OCI-LY1 (cell line): ENCODE data around the gene SLC27A5.

Experiments
- H2AFZ ChIP-seq: fragments of 200-600 bp; sonication (generic), shearing (Covaris generic); 2 replicates; pipeline ENCODE4 v1.6.0; 2014; ENCODE audit warnings: antibody characterized with exemption, mild to moderate bottlenecking, low read length
- H3F3A ChIP-seq: fragments of 200-600 bp; sonication (generic), shearing (Covaris generic); 2 replicates; pipeline ENCODE4 v1.6.0; 2014; ENCODE audit warnings: mild to moderate bottlenecking, antibody characterized with exemption, low read length, moderate library complexity; ENCODE audit not compliant: insufficient read depth
- H3K27ac ChIP-seq: fragments of 200-600 bp; sonication (generic); 2 replicates; pipeline ENCODE4 v1.5.1; 2014; ENCODE audit warnings: low read length, mixed run types, mild to moderate bottlenecking, low read depth; ENCODE audit not compliant: poor library complexity, severe bottlenecking
- H3K27me3 ChIP-seq: fragments of 200-600 bp; sonication (generic); 2 replicates; pipeline ENCODE4 v1.6.0; 2014; ENCODE audit warnings: antibody characterized with exemption, mild to moderate bottlenecking, low read length, moderate library complexity; ENCODE audit not compliant: insufficient read depth
- H3K36me3 ChIP-seq: fragments of 200-600 bp; sonication (generic); 2 replicates; pipeline ENCODE4 v1.6.1; 2014; ENCODE audit warnings: mild to moderate bottlenecking, antibody characterized with exemption, low read length, moderate library complexity, mixed read lengths; ENCODE audit not compliant: insufficient read depth
- H3K4me1 ChIP-seq: fragments of 200-600 bp; sonication (generic); 2 replicates; pipeline ENCODE4 v1.5.1; 2014; ENCODE audit warnings: mild to moderate bottlenecking, low read length, moderate library complexity; ENCODE audit not compliant: insufficient read depth, severe bottlenecking
- H3K4me2 ChIP-seq: fragments of 200-600 bp; sonication (generic), shearing (Covaris generic); 2 replicates; pipeline ENCODE4 v1.6.1; 2014; ENCODE audit warnings: low read length
- H3K4me3 ChIP-seq: fragments of 200-600 bp; sonication (generic); 2 replicates; pipeline ENCODE4 v1.5.1; 2014; ENCODE audit warnings: low read length, low read depth, mild to moderate bottlenecking, mixed read lengths; ENCODE audit not compliant: poor library complexity, severe bottlenecking
- H3K79me2 ChIP-seq: fragments of 200-600 bp; shearing (Covaris generic); 2 replicates; pipeline ENCODE4 v1.6.1; 2016; ENCODE audit warnings: mixed run types, low read length, mixed read lengths; ENCODE audit not compliant: insufficient read depth
- H3K9ac ChIP-seq: fragments of 200-600 bp; sonication (generic), shearing (Covaris generic); 2 replicates; pipeline ENCODE4 v1.6.1; 2014; ENCODE audit warnings: mild to moderate bottlenecking, low read length, mixed read lengths
- H3K9me2 ChIP-seq: fragments of 200-600 bp; sonication (generic), shearing (Covaris generic); 2 replicates; pipeline ENCODE4 v1.6.1; 2014; ENCODE audit warnings: low read depth, mild to moderate bottlenecking, low read length, mixed read lengths
- H3K9me3 ChIP-seq: fragments of 200-600 bp; shearing (Covaris generic); 2 replicates; pipeline ENCODE4 v1.6.1; 2014; ENCODE audit warnings: low read length, mixed read lengths
- H4K20me1 ChIP-seq: fragments of 200-600 bp; sonication (generic), shearing (Covaris generic); 2 replicates; pipeline ENCODE4 v1.6.0; 2016; ENCODE audit warnings: mild to moderate bottlenecking, low read length; ENCODE audit not compliant: insufficient read depth
- CTCF ChIP-seq: fragments of 200-600 bp; sonication (generic), shearing (Covaris generic); IDR thresholded peaks from 2 replicates; pipeline ENCODE4 v1.5.1; 2017; ENCODE audit warnings: mild to moderate bottlenecking, antibody characterized with exemption, low read length, moderate library complexity, mixed read lengths
- EZH2 ChIP-seq: fragments of 200-600 bp; sonication (generic), shearing (Covaris generic); IDR thresholded peaks from 2 replicates; pipeline ENCODE4 v1.8.0; 2017; ENCODE audit warnings: borderline replicate concordance, mixed run types, mild to moderate bottlenecking, antibody characterized with exemption, low read length, moderate library complexity, mixed read lengths

Gene SLC27A5

GRCh38 chr19:58519087-58519354 lies 7.2 kb upstream of the SLC27A5 start:
- H3F3A ChIP-seq = no peaks in the 10 kb centered on the region
- no peak for TF ChIP-seq CTCF
- TF ChIP-seq EZH2 = no peak
- peak overlapping the region; percentile 88 for H3K4me2 ChIP-seq
- no peaks in the 10 kb centered on the region for H3K9me2 ChIP-seq
- peak overlapping the region; percentile 74 for H3K4me3 ChIP-seq
- H3K9ac ChIP-seq = peak overlapping the region; percentile 92
- no peaks in the 10 kb centered on the region for H3K27me3 ChIP-seq
- H3K4me1 ChIP-seq = peaks cover 48% of the 10 kb centered on the region
- H2AFZ ChIP-seq = no peak overlapping the region
- H3K27ac ChIP-seq = peak overlapping the region; percentile 87
- H4K20me1 ChIP-seq = no peaks in the 10 kb centered on the region
- H3K79me2 ChIP-seq = peaks cover 5% of the 10 kb centered on the region; the same call in 1 of the 2 replicates
- peaks cover 9% of the 10 kb centered on the region; the same call in 1 of the 2 replicates for H3K36me3 ChIP-seq
- H3K9me3 ChIP-seq = no peaks in the 10 kb centered on the region

DNA sequence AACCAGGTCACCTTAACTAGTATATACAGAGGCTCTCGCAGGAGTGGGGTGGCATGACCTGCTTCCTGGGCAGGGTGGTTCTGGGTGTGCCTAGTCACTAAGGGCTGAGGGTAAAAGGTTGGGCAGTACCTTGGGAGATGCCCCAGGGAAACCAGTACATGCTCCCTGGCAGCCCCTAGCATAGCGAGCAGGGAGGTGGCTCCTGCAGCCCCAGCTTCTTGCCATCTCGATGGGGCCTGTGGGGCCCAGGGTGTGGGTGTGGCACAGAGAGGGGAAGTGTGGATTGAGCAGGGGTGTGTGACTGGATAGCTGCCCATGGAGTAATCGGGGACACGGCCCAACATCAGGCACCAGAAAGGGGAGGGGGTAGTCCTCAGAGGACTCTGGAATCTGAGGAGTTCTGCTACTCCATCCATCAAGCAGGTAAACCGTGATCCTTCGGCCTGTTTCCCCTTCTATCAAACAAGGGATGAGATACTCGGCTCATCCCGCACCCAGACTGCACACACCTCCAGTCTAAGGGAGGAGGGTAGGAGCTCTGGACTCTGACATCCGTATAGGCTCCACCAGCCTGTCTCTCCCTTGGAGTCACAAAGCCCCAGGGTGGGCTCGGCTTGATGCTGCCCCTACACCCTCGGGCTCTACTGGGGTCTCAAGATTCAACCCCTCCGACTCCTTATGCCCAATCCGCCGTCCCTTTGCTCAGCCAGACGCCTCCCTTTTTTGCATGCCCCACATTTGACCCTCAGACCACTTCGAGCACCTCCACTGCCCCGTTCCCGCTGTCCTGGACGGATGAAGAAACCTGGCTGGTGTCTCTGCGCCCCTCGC lies 6.7 kb upstream of the SLC27A5 start:
- Histone ChIP-seq H3K27me3 (no peaks in the 10 kb centered on the region), H4K20me1 (no peaks in the 10 kb centered on the region), H3K9ac (peak overlapping the region; percentile 92), H3K79me2 (peaks cover 5% of the 10 kb centered on the region; the same call in 1 of the 2 replicates), H3K36me3 (peaks cover 9% of the 10 kb centered on the region; the same call in 1 of the 2 replicates), H3K4me1 (peaks cover 52% of the 10 kb centered on the region), H3K27ac (peak overlapping the region; percentile 87), H2AFZ (no peak overlapping the region), H3K4me2 (peak overlapping the region; percentile 88), H3F3A (no peaks in the 10 kb centered on the region), H3K9me2 (no peaks in the 10 kb centered on the region), H3K9me3 (no peaks in the 10 kb centered on the region), H3K4me3 (peak overlapping the region; percentile 74)
- no peak for TF ChIP-seq EZH2
- TF ChIP-seq CTCF = no peak

DNA sequence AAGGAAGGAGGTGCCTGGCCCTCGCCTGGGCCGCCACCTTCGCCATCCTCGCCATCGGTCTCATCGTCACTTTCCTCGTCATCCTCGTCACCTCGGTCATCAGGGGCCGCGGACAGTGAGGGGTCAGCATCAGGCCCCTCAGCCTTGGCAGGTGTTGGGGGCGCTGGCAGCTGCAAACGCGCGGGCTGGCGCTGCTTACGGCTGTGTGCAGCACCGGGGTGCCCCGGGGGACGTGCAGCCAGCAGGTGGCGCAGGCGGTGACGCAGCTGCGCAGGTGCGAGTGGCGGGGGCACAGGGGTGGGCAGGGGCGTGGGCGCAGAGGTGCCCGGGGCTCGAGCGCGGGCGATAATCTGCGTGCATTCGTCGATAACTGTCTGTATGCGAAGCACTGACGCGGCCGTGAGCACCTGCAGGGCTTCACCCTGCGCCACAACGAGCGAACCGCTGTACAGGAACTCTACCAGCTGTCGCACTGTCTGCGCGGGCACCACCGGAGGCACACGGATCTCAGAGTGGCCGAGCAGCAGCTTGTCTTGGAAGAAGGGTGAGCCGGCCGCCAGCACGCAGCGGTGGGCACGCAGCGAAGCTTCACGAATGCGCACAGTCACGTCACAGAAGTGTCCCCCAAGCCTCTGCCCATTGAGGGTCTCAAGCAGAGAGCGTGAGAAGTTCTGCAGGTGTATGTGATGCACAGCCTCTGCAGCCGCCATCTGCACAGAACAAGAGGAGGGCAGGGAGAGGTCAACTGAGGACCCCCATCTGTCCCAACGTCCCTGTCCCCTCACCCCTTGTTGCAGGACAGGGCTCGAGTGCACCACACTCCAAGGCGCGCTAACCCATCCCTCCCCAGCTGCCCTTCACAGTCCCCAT lies 5.4 kb upstream of the SLC27A5 start:
- H3K9me2 ChIP-seq = no peaks in the 10 kb centered on the region
- H3K36me3 ChIP-seq = peaks cover 9% of the 10 kb centered on the region; the same call in 1 of the 2 replicates
- H3K27ac ChIP-seq = no peak overlapping the region
- no peak overlapping the region for H3K9ac ChIP-seq
- no peak overlapping the region for H3K4me3 ChIP-seq
- H3K4me1 ChIP-seq = peaks cover 56% of the 10 kb centered on the region
- TF ChIP-seq CTCF = peak; percentile 17; the same call in 1 of the 2 replicates
- TF ChIP-seq EZH2 = no peak
- H2AFZ ChIP-seq = no peak overlapping the region
- no peaks in the 10 kb centered on the region for H3F3A ChIP-seq
- H3K79me2 ChIP-seq = peaks cover 5% of the 10 kb centered on the region; the same call in 1 of the 2 replicates
- H3K27me3 ChIP-seq = no peaks in the 10 kb centered on the region
- H4K20me1 ChIP-seq = no peaks in the 10 kb centered on the region
- H3K4me2 ChIP-seq = no peak overlapping the region
- H3K9me3 ChIP-seq = no peaks in the 10 kb centered on the region
